Thymus (tissue), 11 donors: ENCODE results near the gene SLC25A17. TPM values are rescaled to one million over a fixed set of nuclear protein-coding genes. Genes with fewer than 3 reads are reported as not detected.
"Not testable (repeated sequence)": the region's sequence is repeated elsewhere in the genome, so short reads cannot be mapped to it uniquely, and the experiment has no call there.

ENCODE experiments used
- DNase-seq, 9 donors: peaks; one replicate each; pipeline ENCODE4 v3.0.0-alpha.2; 2013; ENCODE audit warnings: low spot score in 9 of 9, low read depth in 6 of 9, missing footprints in 1 of 9
- H3K27ac ChIP-seq, 2 donors: one replicate each; pipeline ENCODE4 v1.5.1; 2013; ENCODE audit warnings: control low read depth in 1 of 2, low read depth in 1 of 2, low read length in 1 of 2, mild to moderate bottlenecking in 1 of 2, moderate library complexity in 1 of 2
- H3K27me3 ChIP-seq, 2 donors: one replicate each; pipeline ENCODE4 v1.5.1; 2013; ENCODE audit warnings: low read length in 1 of 2; ENCODE audit not compliant: control insufficient read depth in 2 of 2, insufficient read depth in 1 of 2
- H3K36me3 ChIP-seq, 2 donors: one replicate each; pipeline ENCODE4 v1.5.1; 2013; ENCODE audit warnings: low read length in 1 of 2, mild to moderate bottlenecking in 1 of 2, moderate library complexity in 1 of 2; ENCODE audit not compliant: control insufficient read depth in 2 of 2, insufficient read depth in 2 of 2
- H3K4me1 ChIP-seq, 2 donors: one replicate each; pipeline ENCODE4 v1.5.1; 2013; ENCODE audit warnings: low read length in 2 of 2; ENCODE audit not compliant: control insufficient read depth in 2 of 2, insufficient read depth in 2 of 2
- H3K4me3 ChIP-seq, 2 donors: one replicate each; pipeline ENCODE4 v1.5.1; 2013; ENCODE audit warnings: low read length in 2 of 2, control low read depth in 1 of 2, mild to moderate bottlenecking in 1 of 2
- H3K9me3 ChIP-seq, 2 donors: one replicate each; pipeline ENCODE4 v1.5.1; 2013; ENCODE audit warnings: low read length in 1 of 2, mild to moderate bottlenecking in 1 of 2; ENCODE audit not compliant: control insufficient read depth in 2 of 2, insufficient read depth in 1 of 2
- WGBS: extraction: QIAGEN DNeasy Blood & Tissue Kit; methylation state at CpG from one replicate; pipeline ENCODE4 v1.1.7; 2013; 5-methylcytosine and 5-hydroxymethylcytosine counted together
- polyA plus RNA-seq: library from polyadenylated mRNA; stranded (reverse); fragments of 200-250 nt; gene quantifications from one replicate; pipeline ENCODE4 v1.2.3, GENCODE V29; 2013
- total RNA-seq: library from RNA; stranded (reverse); fragments of 120-200 nt; gene quantifications from one replicate; pipeline ENCODE4 v1.2.4, GENCODE V29; 2013
- donor health status: healthy.

The SLC25A17 gene
- total and polyA plus RNA-seq, 2 donors: 20.2 to 23.0 TPM

GRCh38 chr22:40781749-40782148, 37.4 kb downstream of the SLC25A17 start:
- not testable (repeated sequence) for H3K27me3 ChIP-seq, H3K4me3 ChIP-seq, H3K27ac ChIP-seq, DNase-seq, H3K9me3 ChIP-seq, H3K4me1 ChIP-seq
- WGBS: 98% methylated on average over 14 of the region's 14 CpGs
- H3K36me3 ChIP-seq: peaks cover 10 to 25% of the 10 kb centered on the region in 2 donors

GRCh38 chr22:40769761-40770160, 49.4 kb downstream of the SLC25A17 start:
- Histone ChIP-seq H3K4me1 (peaks cover 0 to under 1% of the 10 kb centered on the region in 2 donors), H3K27me3 (no peaks in the 10 kb centered on the region), H3K36me3 (peaks cover 24 to 43% of the 10 kb centered on the region in 2 donors), H3K4me3 (no peak overlapping the region), H3K27ac (no peak overlapping the region), H3K9me3 (no peaks in the 10 kb centered on the region)
- 97% methylated on average over 6 of the region's 6 CpGs for WGBS
- DNase-seq: no peak

- Histone ChIP-seq H3K36me3 (peaks cover 17 to 36% of the 10 kb centered on the region in 2 donors), H3K4me3 (no peak overlapping the region), H3K27me3 (no peaks in the 10 kb centered on the region), H3K4me1 (peaks cover 3 to 9% of the 10 kb centered on the region in 2 donors), H3K27ac (no peak overlapping the region), H3K9me3 (no peaks in the 10 kb centered on the region)
- WGBS: 73% methylated on average over 1 of the region's 1 CpG
- DNase-seq: no peak
Measured at GRCh38 chr22:40768206-40768605, 50.9 kb downstream of the SLC25A17 start.

- Histone ChIP-seq H3K4me3 (no peak overlapping the region), H3K36me3 (peaks cover 6 to 25% of the 10 kb centered on the region in 2 donors), H3K9me3 (no peaks in the 10 kb centered on the region), H3K27ac (no peak overlapping the region), H3K27me3 (no peaks in the 10 kb centered on the region), H3K4me1 (peaks cover 3 to 9% of the 10 kb centered on the region in 2 donors)
- DNase-seq: no peak
- 98% methylated on average over 2 of the region's 2 CpGs for WGBS
Measured at GRCh38 chr22:40766956-40767355, 52.2 kb downstream of the SLC25A17 start.

GRCh38 chr22:40764763-40765441, 54.2 kb downstream of the SLC25A17 start:
- Histone ChIP-seq H3K9me3 (no peaks in the 10 kb centered on the region), H3K4me1 (peaks cover 3 to 12% of the 10 kb centered on the region in 2 donors), H3K27me3 (no peaks in the 10 kb centered on the region), H3K27ac (peak overlapping the region; percentile 34 to 65), H3K4me3 (no peak overlapping the region), H3K36me3 (peaks cover 0 to 7% of the 10 kb centered on the region in 2 donors)
- peak in 2 of 9 donors; percentile 28 to 56 for DNase-seq
- 84% methylated on average over 6 of the region's 6 CpGs for WGBS

- H3K27me3 ChIP-seq: no peaks in the 10 kb centered on the region
- H3K9me3 ChIP-seq: peaks cover 0 to 3% of the 10 kb centered on the region in 2 donors
- H3K27ac ChIP-seq: no peak overlapping the region
- no peak for DNase-seq
- H3K4me3 ChIP-seq: no peak overlapping the region
- peaks cover 9 to 42% of the 10 kb centered on the region in 2 donors for H3K4me1 ChIP-seq
- WGBS: 97% methylated on average over 6 of the region's 6 CpGs
- H3K36me3 ChIP-seq: no peaks in the 10 kb centered on the region
Measured at GRCh38 chr22:40759294-40759840, 59.8 kb downstream of the SLC25A17 start.

GRCh38 chr22:40758851-40759250, 60.3 kb downstream of the SLC25A17 start:
- not testable (repeated sequence) for H3K36me3 ChIP-seq, H3K27ac ChIP-seq, H3K4me3 ChIP-seq, H3K9me3 ChIP-seq, H3K27me3 ChIP-seq, DNase-seq
- peaks cover 9 to 37% of the 10 kb centered on the region in 2 donors for H3K4me1 ChIP-seq
- WGBS: 96% methylated on average over 13 of the region's 13 CpGs

GRCh38 chr22:40758390-40758789, 60.8 kb downstream of the SLC25A17 start:
- no peaks in the 10 kb centered on the region for H3K36me3 ChIP-seq
- no peaks in the 10 kb centered on the region for H3K27me3 ChIP-seq
- no peak overlapping the region for H3K4me3 ChIP-seq
- 97% methylated on average over 3 of the region's 3 CpGs for WGBS
- peaks cover 0 to 8% of the 10 kb centered on the region in 2 donors for H3K9me3 ChIP-seq
- no peak for DNase-seq
- peak overlapping the region in 1 of 2 donors; percentile 15 for H3K27ac ChIP-seq
- peaks cover 9 to 37% of the 10 kb centered on the region in 2 donors for H3K4me1 ChIP-seq

- no peaks in the 10 kb centered on the region for H3K36me3 ChIP-seq
- 97% methylated on average over 3 of the region's 3 CpGs for WGBS
- DNase-seq: no peak
- no peak overlapping the region for H3K27ac ChIP-seq
- peaks cover 0 to 12% of the 10 kb centered on the region in 2 donors for H3K9me3 ChIP-seq
- no peak overlapping the region for H3K4me3 ChIP-seq
- no peaks in the 10 kb centered on the region for H3K27me3 ChIP-seq
- peaks cover 9 to 37% of the 10 kb centered on the region in 2 donors for H3K4me1 ChIP-seq
Measured at GRCh38 chr22:40757071-40757470, 62.1 kb downstream of the SLC25A17 start.
